DND-41 (cell line): ENCODE measurements around the gene PIK3AP1.

Experiments
- ATAC-seq: fragments of 200-7000 bp; cut with Tn5 transposase; 3 replicates; pipeline ENCODE4 v1.9.1; 2021; ENCODE audit warnings: low read depth; ENCODE audit not compliant: insufficient read depth
- DNase-seq: peaks from one replicate; pipeline ENCODE4 v3.0.0-alpha.2; 2020
- H2AFZ ChIP-seq: 2 replicates; pipeline ENCODE4 v1.6.0; 2012; ENCODE audit warnings: low read depth, low read length
- H3K27ac ChIP-seq: 2 replicates; pipeline ENCODE4 v1.5.1; 2012; ENCODE audit warnings: low read length, inconsistent platforms
- H3K27me3 ChIP-seq: fragments of 200-600 bp; sonication (generic); 2 replicates; pipeline ENCODE4 v1.6.0; 2012; ENCODE audit warnings: low read length, mild to moderate bottlenecking, inconsistent platforms; ENCODE audit not compliant: insufficient read depth, poor library complexity
- H3K36me3 ChIP-seq: 2 replicates; pipeline ENCODE4 v1.5.1; 2012; ENCODE audit warnings: low read length, inconsistent platforms; ENCODE audit not compliant: insufficient read depth
- H3K4me1 ChIP-seq: 2 replicates; pipeline ENCODE4 v1.5.1; 2012; ENCODE audit warnings: mild to moderate bottlenecking, low read length; ENCODE audit not compliant: insufficient read depth
- H3K4me2 ChIP-seq: 2 replicates; pipeline ENCODE4 v1.6.0; 2012; ENCODE audit warnings: mild to moderate bottlenecking, moderate library complexity, low read length, inconsistent platforms; ENCODE audit not compliant: insufficient read depth
- H3K4me3 ChIP-seq, 2 experiments: fragments of 200-600 bp in 1 of 2; shearing (Covaris generic) in 1 of 2; 2 replicates each; pipeline ENCODE4 v1.5.1; 2012 to 2016; ENCODE audit warnings: inconsistent platforms in 2 of 2, low read length in 2 of 2, mild to moderate bottlenecking in 2 of 2, low read depth in 1 of 2, moderate library complexity in 1 of 2
- H3K79me2 ChIP-seq: 2 replicates; pipeline ENCODE4 v1.6.0; 2012; ENCODE audit warnings: low read length, inconsistent platforms; ENCODE audit not compliant: insufficient read depth
- H3K9ac ChIP-seq: 2 replicates; pipeline ENCODE4 v1.6.0; 2012; ENCODE audit warnings: low read depth, mild to moderate bottlenecking, inconsistent platforms, low read length, moderate library complexity
- H3K9me3 ChIP-seq: 2 replicates; pipeline ENCODE4 v1.5.1; 2012; ENCODE audit warnings: low read length, moderate library complexity, mild to moderate bottlenecking, inconsistent platforms; ENCODE audit not compliant: insufficient read depth, severe bottlenecking
- H4K20me1 ChIP-seq: 2 replicates; pipeline ENCODE4 v1.6.0; 2012; ENCODE audit warnings: low read length; ENCODE audit not compliant: insufficient read depth
- CTCF ChIP-seq: IDR thresholded peaks from 2 replicates; pipeline ENCODE4 v1.5.1; 2012; ENCODE audit warnings: borderline replicate concordance, low read length, moderate library complexity, mild to moderate bottlenecking; ENCODE audit not compliant: poor library complexity, severe bottlenecking; ENCODE audit errors: extremely low read depth
- EZH2 ChIP-seq: IDR thresholded peaks from 3 replicates; pipeline ENCODE4 v1.6.1; 2012; ENCODE audit warnings: borderline replicate concordance, low read depth, mild to moderate bottlenecking, moderate library complexity, low read length, inconsistent platforms; ENCODE audit not compliant: severe bottlenecking

Gene PIK3AP1

DNA sequence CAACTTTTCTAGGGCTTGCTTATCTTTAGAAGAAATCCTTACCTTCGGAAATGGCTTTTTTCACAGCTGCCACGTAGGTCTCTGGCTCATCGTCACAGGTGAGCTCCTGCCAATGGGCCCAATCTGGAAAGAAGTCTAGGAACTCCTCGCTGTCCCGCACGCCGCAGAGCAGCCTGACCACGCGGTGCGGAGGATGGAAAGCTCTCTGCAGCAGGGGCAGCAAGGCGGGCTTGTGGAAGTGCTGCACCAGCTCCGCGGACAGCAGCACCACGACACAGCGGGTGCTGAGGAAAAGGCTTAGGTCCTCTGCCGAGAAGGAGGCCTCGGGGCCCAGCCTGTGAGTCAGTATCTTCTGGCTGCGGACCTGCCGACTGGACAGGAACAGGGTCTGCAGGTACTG is 10.8 kb downstream of the PIK3AP1 start:
- ATAC-seq (no peak), DNase-seq (no peak)
- H3K27me3 ChIP-seq = no peaks in the 10 kb centered on the region
- H3K4me3 ChIP-seq = no peak overlapping the region
- no peaks in the 10 kb centered on the region for H3K9me3 ChIP-seq
- no peaks in the 10 kb centered on the region for H3K36me3 ChIP-seq
- no peak for TF ChIP-seq EZH2
- no peak for TF ChIP-seq CTCF
- no peak overlapping the region for H3K27ac ChIP-seq
- H2AFZ ChIP-seq = no peak overlapping the region
- no peaks in the 10 kb centered on the region for H3K4me1 ChIP-seq
- no peaks in the 10 kb centered on the region for H3K79me2 ChIP-seq
- H3K4me2 ChIP-seq = no peak overlapping the region
- H4K20me1 ChIP-seq = no peaks in the 10 kb centered on the region
- no peak overlapping the region for H3K9ac ChIP-seq

GRCh38 chr10:96708996-96709395 is 11.3 kb downstream of the PIK3AP1 start:
- no peak overlapping the region for H3K9ac ChIP-seq
- H2AFZ ChIP-seq = no peak overlapping the region
- no peak for ATAC-seq
- TF ChIP-seq EZH2 (no peak), CTCF (no peak)
- no peaks in the 10 kb centered on the region for H3K27me3 ChIP-seq
- H3K36me3 ChIP-seq = no peaks in the 10 kb centered on the region
- H3K4me2 ChIP-seq = no peak overlapping the region
- no peak overlapping the region for H3K4me3 ChIP-seq
- H3K27ac ChIP-seq = no peak overlapping the region
- no peaks in the 10 kb centered on the region for H3K79me2 ChIP-seq
- no peak for DNase-seq
- no peaks in the 10 kb centered on the region for H4K20me1 ChIP-seq
- no peaks in the 10 kb centered on the region for H3K9me3 ChIP-seq
- H3K4me1 ChIP-seq = no peaks in the 10 kb centered on the region

DNA sequence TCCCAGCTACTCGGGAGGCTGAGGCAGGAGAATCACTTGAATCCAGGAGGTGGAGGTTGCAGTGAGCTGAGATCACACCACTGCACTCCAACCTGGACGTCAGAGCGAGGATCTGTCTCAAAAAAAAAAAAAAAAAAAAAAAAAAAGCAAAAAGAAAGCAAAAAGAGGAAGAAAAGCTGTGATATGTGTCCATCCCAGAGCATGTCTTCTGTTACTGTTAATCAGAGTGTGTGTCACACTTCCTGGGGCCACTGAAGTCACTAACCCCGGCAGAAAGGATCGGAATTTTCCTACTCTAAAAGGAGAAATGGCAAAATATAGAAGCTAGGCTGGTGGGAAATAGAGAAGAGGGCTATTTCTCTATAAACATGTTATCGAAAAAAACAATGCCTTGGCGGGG is 11.9 kb downstream of the PIK3AP1 start:
- H4K20me1 ChIP-seq = no peaks in the 10 kb centered on the region
- no peaks in the 10 kb centered on the region for H3K4me1 ChIP-seq
- H3K27me3 ChIP-seq = no peaks in the 10 kb centered on the region
- H3K9me3 ChIP-seq = no peaks in the 10 kb centered on the region
- H3K4me3 ChIP-seq = no peak overlapping the region
- no peak for DNase-seq
- H2AFZ ChIP-seq = no peak overlapping the region
- no peaks in the 10 kb centered on the region for H3K79me2 ChIP-seq
- H3K4me2 ChIP-seq = no peak overlapping the region
- no peak overlapping the region for H3K27ac ChIP-seq
- no peak for ATAC-seq
- no peak for TF ChIP-seq EZH2
- H3K9ac ChIP-seq = no peak overlapping the region
- no peaks in the 10 kb centered on the region for H3K36me3 ChIP-seq

- no peak overlapping the region for H3K4me3 ChIP-seq
- H3K27ac ChIP-seq = no peak overlapping the region
- H3K79me2 ChIP-seq = no peaks in the 10 kb centered on the region
- H4K20me1 ChIP-seq = no peaks in the 10 kb centered on the region
- DNase-seq = no peak
- H2AFZ ChIP-seq = no peak overlapping the region
- no peak overlapping the region for H3K9ac ChIP-seq
- no peaks in the 10 kb centered on the region for H3K36me3 ChIP-seq
- no peak overlapping the region for H3K4me2 ChIP-seq
- TF ChIP-seq EZH2 = no peak
- TF ChIP-seq CTCF = no peak
- no peaks in the 10 kb centered on the region for H3K27me3 ChIP-seq
- no peaks in the 10 kb centered on the region for H3K4me1 ChIP-seq
- no peaks in the 10 kb centered on the region for H3K9me3 ChIP-seq
- no peak for ATAC-seq
Observed at GRCh38 chr10:96706331-96706853, 13.9 kb downstream of the PIK3AP1 start.
